Ammon's horn (tissue), 1 donor: ENCODE results near the gene PLA2G15.

ENCODE experiments used
- DNase-seq: peaks from one replicate; pipeline ENCODE4 v3.0.0-alpha.2; 2016; ENCODE audit warnings: low spot score

Gene PLA2G15, protein sequence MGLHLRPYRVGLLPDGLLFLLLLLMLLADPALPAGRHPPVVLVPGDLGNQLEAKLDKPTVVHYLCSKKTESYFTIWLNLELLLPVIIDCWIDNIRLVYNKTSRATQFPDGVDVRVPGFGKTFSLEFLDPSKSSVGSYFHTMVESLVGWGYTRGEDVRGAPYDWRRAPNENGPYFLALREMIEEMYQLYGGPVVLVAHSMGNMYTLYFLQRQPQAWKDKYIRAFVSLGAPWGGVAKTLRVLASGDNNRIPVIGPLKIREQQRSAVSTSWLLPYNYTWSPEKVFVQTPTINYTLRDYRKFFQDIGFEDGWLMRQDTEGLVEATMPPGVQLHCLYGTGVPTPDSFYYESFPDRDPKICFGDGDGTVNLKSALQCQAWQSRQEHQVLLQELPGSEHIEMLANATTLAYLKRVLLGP

DNA sequence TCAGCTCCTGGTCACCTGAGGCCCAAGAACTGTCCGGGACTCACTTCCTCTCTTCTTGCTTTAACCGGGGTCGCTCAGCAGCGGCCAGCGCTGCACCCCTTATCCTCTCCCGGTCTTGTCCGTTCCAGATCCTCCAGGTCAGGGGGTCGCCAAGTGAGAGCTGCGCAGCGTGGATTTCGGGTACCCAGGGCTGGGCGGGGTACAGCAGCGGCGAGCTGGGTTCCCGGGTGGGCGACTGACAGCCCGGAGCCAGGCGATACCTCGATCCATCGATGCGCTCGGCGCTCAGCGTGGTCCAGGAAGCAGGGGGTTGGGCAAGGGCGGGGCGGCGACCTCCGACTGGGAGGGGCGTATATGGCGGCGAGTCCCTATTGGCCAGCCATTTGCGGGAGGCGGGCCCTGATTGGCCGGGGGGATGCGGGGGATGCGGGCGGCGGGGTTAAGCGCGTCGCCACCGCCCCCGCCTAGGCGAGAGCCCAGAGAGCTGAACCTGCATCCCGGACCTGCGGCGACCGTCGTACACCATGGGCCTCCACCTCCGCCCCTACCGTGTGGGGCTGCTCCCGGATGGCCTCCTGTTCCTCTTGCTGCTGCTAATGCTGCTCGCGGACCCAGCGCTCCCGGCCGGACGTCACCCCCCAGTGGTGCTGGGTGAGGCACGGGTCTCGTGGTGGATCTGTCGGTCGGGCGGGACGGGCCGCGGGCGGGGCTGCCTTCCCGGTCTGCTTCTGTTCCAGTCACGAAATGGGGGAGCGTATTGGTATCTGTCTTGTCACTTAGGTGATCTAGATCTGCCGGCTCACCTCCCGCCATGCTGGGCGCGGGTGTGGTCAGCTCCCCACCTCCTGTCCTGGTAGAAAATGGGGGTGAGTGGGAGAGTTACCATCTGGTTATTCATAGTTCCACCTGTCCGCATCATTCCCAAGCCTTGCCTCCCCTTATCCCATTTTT is at the start of gene PLA2G15:
Gene PLA2G15, plus strand, starts transcription at position 471 of the 951 bp plus-strand sequence. Its CDS starts 54 bp downstream, at position 525.
- DNase-seq, result peak; percentile 97

DNA sequence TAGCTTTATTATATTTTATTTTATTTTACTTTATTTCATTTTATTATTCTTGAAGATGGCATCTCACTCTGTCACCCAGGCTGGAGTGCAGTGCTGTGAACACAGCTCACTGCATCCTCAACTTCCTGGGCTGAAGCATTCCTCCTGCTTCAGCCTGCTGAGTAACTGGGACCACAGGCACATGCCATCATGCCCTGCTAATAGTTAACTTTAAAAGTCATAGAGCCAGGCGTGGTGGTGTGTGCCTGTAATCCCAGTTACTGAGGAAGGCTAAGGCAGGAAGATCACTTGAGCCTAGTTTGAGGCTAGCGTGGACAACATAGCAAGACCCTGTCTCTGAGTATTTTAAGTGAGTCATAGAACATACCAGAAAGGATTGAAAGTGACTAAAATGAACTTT is 47.9 kb upstream of the PLA2G15 start:
- no peak for DNase-seq

DNA sequence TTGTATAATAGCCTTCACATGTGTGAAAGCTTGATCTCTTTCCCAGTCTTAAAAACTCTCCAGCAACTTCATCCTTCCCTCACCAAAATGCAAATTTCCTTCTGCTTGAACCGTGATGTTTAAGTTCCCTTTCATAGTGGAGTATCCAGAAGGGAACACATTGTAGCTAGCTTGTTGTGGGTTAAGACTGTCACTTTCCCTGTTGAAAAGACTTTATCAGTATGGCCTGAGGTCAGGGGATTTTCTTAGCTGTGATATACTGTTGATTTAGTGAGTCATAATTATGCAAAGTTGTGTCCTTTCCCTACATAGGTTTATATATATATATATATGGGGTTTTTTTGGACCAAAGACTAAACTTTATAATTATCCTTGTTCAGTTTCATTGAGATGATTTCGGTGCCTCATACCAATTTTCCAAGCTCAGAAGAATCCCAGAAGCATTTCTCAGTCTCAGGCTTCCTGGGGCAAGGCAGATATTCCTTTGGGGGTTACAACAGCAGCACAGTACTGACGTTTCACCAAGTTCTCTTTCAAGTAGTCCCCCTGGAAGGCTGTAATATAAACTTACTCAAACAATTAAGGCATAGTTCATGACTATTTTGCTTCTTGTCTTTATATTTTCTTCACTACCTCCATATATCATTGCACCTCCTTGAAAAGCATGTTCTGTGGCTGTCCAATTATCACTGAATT is 44.9 kb upstream of the PLA2G15 start:
- DNase-seq, result no peak

DNA sequence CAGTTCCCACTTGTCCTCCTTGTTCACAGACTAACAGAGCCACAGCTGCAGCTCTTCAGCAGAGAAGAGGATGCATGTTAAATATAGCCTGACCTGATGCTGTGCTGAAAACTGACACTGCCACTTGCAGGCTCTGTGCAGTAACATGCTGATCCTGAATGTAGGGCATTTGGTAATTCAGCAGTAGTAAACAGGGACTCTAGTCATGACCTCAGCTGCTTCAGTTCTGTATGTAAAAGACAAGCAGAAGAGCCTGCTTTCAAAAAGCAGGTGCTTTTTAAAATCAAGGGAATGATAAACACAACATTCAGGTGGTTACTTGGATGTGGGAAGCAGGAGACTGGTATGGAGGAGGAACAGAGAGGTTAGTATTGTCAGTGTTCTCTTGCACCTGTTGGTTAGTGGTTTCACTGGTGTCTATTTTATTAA is 43.1 kb upstream of the PLA2G15 start:
- DNase-seq, result peak; percentile 75

DNA sequence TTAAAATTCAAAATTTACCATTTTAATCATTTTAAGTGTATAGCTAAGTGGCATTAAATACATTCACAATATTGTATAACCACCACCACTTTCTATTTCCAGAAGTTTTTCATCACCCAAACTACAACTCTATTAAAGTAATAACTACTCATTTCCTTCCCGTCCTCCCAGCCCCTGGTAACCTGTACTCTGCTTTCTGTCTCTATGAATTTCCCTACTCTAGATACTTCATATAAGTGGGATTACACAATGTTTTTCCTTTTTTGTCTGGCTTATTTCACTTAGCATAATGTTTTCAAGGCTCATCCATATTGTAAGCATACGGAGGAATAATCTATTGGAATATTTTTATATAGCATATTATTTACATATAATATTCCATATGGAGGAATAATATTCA is 38.9 kb upstream of the PLA2G15 start:
- DNase-seq, result no peak

DNA sequence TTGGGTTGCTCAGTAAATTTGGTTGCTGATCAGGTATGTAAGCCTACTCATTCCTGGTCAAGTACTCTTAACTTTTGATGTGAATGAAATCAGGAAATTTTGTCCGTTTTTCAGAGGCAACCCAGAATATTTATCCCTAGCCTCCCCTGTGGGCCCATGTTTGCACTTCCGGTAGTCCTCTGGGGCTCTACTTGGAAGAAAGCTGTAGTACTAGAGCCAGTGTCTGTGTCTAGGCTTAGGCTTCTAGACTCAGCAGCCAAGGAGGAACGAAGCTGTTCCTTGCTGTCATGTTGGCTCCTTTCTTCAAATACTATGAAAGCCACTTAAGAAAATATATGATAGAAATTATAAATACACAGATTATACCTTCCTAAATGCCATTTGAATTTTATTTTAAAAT is 30.4 kb upstream of the PLA2G15 start:
- no peak for DNase-seq

DNA sequence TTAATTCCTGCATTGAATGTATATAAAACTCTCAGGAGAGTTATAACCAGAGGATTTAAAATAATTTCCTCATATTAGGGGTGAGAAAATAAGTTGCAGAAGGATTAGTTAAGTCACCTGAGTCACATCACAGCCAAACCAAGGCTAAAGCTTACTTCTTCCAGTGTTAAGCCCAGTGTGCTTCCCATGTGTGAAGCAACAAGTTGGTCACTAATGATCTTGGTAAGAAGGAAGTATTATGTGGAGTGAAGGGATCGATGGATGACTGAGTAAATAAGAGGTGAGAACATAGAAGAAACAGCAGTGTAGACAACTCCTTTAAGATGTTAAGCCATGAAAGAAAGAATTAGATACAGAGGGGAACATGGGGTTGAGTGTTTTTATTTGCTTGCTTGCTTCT is 29.9 kb upstream of the PLA2G15 start:
- DNase-seq, result no peak

DNA sequence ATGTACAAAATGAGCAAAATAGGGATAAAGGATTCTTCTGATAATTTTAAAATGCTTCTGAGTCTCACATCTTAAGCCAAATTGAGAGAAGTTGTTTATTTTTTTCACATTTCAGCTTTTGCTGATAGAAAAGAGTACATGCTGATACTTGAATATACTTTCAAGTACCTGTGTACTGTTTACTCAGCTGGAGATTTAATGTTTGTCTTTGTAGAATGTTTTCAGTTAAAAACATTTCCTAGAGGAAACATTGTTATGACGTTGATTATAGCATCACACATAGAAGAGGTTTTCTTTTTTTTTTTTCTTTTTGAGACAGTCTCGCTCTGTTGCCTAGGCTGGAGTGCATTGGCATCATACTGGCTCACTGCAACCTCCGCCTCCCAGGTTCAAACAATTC is 28.9 kb upstream of the PLA2G15 start:
- no peak for DNase-seq

DNA sequence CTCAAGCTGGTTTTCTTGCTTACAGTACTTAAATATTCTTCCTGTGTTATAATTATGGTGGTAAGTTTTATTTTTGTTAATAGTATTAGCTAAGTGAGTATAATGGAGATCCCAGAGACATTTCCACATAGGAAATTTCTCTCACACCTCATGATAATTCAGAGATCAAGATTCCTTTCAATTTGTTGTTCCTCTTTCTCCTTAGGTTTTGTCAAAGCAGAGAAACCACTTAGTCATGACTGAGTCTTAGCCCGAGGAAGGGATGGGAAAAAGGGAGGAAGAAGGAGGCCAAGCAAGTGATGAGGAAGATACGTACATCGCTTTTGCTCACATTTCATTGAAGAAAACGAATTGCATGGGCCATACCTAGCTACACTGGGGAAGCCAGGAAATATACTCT is 27.7 kb upstream of the PLA2G15 start:
- no peak for DNase-seq

DNA sequence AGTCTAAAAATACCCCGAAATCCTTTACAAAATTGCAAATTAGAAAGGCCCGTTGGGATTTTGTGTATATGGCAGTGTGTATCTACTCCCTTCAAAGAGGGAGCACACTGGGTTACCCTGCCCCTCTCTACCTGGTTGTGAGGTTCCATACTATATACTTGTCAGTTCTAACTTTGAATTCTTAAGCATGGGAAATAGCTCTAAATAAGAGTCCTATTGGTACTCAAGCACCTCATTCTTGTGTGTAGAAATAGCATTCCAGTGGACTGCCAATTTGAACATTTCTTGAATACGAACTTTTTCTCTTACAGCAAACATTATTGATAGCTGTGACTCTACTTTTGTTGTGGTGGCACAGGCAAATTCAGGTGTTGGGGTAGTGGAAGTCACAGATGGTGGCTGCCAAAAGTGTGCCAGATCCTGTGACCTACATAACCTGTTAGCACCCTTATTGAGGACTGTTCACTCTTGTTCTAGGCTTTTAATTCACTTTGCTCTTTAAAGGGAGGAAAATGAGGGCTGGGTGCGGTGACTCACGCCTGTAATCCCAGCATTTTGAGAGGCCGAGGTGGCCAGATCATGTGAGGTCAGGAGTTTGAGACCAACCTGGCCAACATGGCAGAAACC is 25.3 kb upstream of the PLA2G15 start:
- no peak for DNase-seq

DNA sequence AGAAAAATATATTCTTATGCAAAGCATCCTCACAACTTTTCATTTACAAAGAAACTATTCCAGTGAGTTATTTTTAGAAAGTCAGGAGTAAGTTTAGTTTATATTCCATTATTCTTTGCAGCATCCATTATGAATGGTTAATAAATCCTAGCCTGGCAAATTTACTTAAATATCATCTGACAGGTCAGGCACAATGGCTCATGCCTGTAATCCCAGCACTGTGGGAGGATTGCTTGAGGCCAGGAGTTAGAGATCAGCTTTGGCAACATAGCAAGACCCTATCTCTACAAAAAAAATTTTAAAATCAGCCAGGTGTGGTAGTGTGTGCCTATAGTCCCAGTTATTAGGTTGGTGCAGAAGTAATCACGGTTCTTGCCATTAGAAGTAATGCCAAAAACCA is 22.1 kb upstream of the PLA2G15 start:
- no peak for DNase-seq

DNA sequence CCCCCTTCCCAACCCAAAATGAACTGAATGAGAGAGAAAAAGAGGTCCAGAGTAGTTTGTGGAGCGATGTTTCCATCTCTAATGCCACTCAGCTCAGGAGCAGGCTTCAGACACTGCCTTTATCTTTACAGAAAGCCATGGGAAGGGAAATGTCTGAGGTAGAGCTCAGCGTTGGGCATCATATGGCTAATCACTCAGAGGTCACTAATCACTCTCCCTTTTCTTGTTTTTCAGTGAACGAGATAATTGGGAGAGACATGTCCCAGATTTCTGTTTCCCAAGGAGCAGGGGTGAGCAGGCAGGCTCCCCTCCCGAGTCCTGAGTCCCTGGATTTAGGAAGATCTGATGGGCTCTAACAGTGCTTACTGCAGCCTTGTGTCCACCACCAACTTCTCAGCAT is 19.1 kb upstream of the PLA2G15 start:
- DNase-seq, result no peak

DNA sequence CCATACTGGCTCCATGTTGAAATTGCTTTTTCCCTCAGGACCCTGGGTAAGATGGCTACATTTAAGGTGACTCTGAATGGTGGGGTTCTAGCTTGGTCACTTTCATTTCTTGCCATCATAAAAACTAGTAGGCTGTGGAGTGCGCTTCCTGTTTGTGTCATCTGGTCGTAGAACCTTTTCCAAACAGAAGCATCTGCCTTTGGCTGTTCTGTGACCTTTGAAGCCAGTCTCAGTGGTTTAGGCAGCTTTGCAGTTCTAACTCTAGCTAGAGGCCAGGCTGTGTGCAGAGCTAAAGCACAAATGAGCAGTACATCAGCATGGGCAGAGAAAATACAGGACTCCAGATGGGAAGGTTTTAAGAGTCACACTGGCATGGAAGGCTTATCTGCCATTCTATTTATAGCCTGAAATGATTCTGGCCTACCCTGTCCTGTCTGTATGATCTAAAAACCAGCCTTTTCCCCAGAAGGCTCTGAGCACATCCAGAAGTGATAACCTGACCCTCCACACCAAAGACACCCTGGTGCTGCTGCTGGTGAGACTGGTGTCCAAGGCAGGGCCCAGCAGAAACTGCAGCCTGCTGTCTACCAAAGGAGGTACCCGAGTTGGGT is 17.9 kb upstream of the PLA2G15 start:
- no peak for DNase-seq

DNA sequence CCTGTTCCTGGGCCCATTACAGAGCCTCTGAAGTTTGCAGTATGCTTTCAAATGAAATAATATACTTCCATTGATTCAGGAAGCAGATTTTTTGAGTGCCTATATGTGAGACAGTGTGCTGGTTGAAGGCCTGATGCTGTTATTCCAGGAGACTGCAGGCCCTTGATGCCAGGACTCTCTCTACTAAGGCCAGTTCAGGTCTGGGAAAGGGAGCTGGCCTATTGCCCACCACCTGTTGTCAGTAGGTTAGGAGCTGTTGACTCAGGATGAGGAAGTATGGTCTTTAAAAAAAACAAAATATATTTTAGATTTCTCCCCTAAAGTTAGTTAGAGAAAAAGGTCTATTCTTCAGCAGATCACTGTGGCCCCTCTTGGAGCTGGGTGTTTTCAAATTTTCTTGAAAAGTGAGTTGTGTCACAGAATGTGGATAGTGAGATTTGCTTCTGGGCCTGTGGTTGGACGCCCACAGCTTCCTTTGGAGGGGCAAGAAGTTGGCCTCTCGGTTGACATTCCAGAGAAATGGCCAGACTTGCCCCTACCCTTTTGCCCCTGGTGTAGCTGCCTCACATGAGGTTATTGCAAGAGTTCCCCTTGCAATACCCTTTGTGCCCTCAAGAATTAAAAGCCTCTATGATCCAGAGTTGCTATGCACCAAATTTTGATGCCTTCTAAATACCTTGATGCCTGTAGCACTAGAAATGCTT is 17.2 kb upstream of the PLA2G15 start:
- no peak for DNase-seq

DNA sequence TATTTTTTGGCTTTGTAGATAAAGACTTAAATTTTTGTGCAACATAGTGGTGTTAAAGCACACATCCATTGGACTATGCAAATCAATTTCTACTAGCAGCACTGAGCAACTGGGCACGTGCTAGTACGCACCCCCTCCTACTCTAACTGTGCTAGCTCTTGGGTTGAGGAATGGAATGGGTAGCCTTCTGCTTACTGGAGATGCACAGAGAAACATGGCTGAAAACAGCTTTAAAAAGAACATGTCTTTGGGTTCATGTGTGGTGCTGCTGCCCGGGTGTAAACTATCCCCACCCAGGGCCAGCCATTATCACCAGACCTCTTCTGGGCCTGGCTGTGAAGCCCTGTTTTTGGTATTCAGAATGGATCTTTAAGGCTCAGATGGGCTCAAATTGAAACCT is 16.5 kb upstream of the PLA2G15 start:
- no peak for DNase-seq

DNA sequence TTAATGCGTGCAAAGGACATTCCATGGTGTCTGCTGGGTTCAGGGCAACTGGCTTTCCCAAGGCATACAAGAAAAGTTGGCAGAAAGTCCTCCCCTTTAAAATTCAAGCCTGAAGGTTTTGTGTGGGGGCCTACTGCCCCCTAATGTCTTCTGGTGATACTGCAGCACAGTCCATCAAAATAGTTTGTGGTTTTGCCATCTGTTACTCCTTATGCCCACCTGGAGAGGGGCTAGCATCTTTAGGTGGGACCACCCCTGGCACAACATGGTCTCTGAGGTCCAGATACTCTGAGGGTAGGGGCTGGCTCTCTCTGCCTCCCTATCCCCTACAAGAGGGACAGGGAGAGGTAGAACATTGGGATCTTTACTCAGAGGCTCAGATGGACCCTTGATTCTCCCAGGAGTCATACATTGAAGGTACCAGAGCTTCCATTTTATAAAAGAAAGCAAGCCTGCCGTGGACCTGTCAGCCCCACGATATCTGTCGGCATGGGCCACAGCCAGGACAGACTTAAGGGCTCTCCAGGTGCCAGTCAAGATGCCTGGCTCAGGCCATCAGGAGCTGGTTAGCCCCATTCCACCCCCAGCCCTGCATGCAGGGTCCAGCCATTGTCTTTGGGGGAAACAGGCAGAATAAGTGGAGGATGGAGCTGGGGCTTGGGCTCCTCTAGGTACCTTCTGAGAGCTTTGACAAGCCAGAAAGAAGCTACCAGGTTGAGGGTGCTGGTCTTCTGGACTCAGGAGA is 15.6 kb upstream of the PLA2G15 start:
- DNase-seq, result peak; percentile 64

DNA sequence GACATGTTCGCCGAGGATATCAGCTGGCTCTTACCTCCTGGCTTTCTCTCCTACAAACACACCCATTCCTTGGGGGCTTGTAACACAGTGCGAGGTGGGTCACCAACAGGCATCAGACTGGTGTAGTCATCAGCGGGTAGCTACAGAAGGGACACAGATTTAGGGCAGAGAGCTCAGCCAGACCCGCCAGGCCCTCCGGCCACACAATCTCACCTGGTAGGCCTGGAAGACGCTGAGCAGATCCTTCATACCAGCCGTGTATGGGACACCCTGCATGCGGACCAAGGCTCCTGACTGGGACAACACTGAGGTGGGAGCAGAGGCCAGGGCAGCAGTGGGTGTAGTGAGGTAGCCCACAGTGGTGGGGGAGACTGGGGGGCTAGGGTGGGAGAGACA is 15.0 kb upstream of the PLA2G15 start:
- no peak for DNase-seq

DNA sequence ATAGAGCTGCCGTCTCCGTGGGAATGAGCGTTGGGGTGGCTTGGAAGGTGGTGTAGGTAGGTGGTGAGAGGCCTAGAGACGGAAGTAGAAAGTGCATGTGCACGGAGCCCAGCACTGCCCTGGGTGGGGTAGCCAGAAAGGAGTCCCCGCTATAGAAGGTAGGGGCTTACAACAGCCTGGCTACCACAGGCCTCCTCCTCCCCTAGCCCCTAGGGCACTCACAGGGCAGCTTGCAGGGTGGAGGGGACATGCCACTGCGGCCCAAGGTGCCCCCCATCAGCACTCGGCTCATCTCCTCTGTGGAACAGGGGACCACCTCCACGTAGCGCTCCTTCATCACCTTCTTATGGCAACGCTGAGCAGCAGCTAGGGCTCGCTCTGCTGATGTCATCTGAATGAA is 14.2 kb upstream of the PLA2G15 start:
- DNase-seq, result no peak

DNA sequence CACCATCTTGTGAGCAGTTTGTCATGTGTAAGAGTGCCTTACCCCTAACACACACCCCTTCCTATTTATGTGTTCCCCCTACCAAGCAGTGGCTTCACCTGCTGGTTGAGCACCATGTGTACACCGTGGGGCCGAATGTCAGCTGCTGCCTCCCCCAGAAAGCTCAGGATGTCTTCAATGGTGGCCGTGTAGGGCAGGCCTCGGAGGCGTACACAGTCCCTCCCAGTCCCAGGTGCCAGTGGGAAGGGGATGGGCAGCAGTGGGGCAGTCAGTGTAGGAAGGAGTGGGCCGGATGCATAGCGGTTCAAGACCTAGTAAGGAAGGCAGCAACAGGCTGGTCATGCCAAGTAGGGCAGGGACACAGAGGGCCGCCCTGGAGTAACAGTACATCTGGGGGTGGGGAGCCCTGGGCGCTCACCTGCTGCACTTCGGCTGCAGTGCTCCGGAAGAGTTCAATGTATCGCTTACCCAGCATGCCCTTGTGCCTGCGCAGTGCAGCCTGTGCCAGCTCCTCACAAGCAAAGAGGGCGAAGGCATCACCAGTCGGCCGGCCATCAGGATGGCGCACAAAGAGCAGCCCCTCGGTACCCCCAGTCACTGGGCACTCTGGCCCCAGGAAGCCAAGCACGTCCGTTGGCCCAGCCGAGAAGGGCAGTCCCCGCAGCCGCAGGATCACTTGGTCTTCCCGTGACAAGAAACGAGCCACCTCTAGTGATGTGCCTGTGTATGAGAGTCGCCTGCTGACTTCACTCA is 13.6 kb upstream of the PLA2G15 start:
- no peak for DNase-seq
